Measurements from ENCODE around the gene CALN1.

The CALN1 gene

DNA sequence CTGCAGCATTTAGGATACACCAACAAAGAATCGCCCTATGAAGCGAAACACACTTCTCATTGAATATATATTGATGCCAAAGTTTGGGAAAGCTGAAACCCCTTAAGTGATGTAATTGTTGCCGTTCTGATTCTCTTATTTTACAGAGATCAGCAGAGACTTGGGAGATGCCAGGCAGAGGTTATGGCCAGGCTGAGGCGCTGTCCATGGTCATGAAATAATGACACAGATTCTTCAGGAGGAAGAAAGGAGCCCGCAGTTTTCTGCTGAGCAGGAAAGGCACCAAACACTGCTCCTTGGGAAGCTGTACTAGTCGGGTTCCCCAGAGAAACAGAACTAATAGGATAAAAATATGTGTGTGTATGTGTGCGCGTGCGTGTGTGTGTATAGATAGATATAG, 566.0 kb downstream of the CALN1 start:
- no peak for TF ChIP-seq EZH2phosphoT487 (IDR thresholded peaks at IDR 0.05; ENCODE audit: low read length)
- TF ChIP-seq, protein P1, sequence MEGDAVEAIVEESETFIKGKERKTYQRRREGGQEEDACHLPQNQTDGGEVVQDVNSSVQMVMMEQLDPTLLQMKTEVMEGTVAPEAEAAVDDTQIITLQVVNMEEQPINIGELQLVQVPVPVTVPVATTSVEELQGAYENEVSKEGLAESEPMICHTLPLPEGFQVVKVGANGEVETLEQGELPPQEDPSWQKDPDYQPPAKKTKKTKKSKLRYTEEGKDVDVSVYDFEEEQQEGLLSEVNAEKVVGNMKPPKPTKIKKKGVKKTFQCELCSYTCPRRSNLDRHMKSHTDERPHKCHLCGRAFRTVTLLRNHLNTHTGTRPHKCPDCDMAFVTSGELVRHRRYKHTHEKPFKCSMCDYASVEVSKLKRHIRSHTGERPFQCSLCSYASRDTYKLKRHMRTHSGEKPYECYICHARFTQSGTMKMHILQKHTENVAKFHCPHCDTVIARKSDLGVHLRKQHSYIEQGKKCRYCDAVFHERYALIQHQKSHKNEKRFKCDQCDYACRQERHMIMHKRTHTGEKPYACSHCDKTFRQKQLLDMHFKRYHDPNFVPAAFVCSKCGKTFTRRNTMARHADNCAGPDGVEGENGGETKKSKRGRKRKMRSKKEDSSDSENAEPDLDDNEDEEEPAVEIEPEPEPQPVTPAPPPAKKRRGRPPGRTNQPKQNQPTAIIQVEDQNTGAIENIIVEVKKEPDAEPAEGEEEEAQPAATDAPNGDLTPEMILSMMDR (IDR thresholded peaks at IDR 0.05; ENCODE audit: low read length), result no peak
- TF ChIP-seq EZH2 (optimal IDR thresholded peaks at IDR 0.05; ENCODE audit: low read depth, low read length), result no peak
- Histone ChIP-seq H3F3A (ENCODE audit: insufficient read depth, low read length) (no peaks in the 10 kb centered on the region), H3K27ac (ENCODE audit: low read length) (no peak overlapping the region), H3K4me1 (ENCODE audit: low read length) (no peaks in the 10 kb centered on the region), H3K36me3 (replicated peaks; ENCODE audit: insufficient read depth, low read length) (no peaks in the 10 kb centered on the region), H3K4me3 (ENCODE audit: low read length) (no peak overlapping the region), H2AFZ (ENCODE audit: low read length) (no peak overlapping the region), H3K9me3 (replicated peaks; ENCODE audit: insufficient read depth, low read length) (no peaks in the 10 kb centered on the region), H4K20me1 (ENCODE audit: insufficient read depth, low read length) (no peaks in the 10 kb centered on the region), H3K9me2 (replicated peaks; ENCODE audit: insufficient read depth, low read length) (no peaks in the 10 kb centered on the region), H3K79me2 (ENCODE audit: low read length) (no peaks in the 10 kb centered on the region), H3K27me3 (replicated peaks; ENCODE audit: insufficient read depth, low read length) (no peaks in the 10 kb centered on the region), H3K9ac (ENCODE audit: low read length) (no peak overlapping the region), H3K4me2 (ENCODE audit: low read depth, low read length) (no peak overlapping the region)
- no peak for DNase-seq

DNA sequence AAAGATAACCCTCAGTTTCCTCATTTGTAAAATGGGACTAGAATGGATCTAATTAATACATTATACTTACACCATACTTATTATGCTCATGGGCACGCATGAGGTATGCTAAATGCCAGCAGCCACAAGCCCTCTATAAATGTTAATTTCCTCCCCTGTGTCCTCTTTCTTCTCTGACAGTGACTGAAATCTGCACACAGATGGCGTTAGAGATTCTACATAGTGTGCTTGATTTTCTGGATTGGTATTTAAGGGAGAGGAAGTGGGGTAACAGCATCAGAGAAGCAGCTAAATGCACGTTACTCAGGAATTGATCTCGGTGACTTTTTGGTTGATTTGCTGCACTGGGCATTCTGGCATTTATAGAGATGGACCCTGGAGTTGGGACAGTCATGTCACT, 568.5 kb downstream of the CALN1 start:
- DNase-seq, result no peak
- Histone ChIP-seq H3K36me3 (replicated peaks; ENCODE audit: insufficient read depth, low read length) (no peaks in the 10 kb centered on the region), H3K9me2 (replicated peaks; ENCODE audit: insufficient read depth, low read length) (no peaks in the 10 kb centered on the region), H3K9me3 (replicated peaks; ENCODE audit: insufficient read depth, low read length) (no peaks in the 10 kb centered on the region), H3F3A (ENCODE audit: insufficient read depth, low read length) (no peaks in the 10 kb centered on the region), H3K4me3 (ENCODE audit: low read length) (no peak overlapping the region), H3K4me1 (ENCODE audit: low read length) (no peaks in the 10 kb centered on the region), H3K79me2 (ENCODE audit: low read length) (no peaks in the 10 kb centered on the region), H2AFZ (ENCODE audit: low read length) (no peak overlapping the region), H4K20me1 (ENCODE audit: insufficient read depth, low read length) (no peaks in the 10 kb centered on the region), H3K27me3 (replicated peaks; ENCODE audit: insufficient read depth, low read length) (no peaks in the 10 kb centered on the region), H3K4me2 (ENCODE audit: low read depth, low read length) (no peak overlapping the region), H3K9ac (ENCODE audit: low read length) (no peak overlapping the region), H3K27ac (ENCODE audit: low read length) (no peak overlapping the region)
- TF ChIP-seq EZH2phosphoT487 (IDR thresholded peaks at IDR 0.05; ENCODE audit: low read length), result no peak
- TF ChIP-seq EZH2 (optimal IDR thresholded peaks at IDR 0.05; ENCODE audit: low read depth, low read length), result no peak
- TF ChIP-seq, protein P1 (IDR thresholded peaks at IDR 0.05; ENCODE audit: low read length), result no peak

DNA sequence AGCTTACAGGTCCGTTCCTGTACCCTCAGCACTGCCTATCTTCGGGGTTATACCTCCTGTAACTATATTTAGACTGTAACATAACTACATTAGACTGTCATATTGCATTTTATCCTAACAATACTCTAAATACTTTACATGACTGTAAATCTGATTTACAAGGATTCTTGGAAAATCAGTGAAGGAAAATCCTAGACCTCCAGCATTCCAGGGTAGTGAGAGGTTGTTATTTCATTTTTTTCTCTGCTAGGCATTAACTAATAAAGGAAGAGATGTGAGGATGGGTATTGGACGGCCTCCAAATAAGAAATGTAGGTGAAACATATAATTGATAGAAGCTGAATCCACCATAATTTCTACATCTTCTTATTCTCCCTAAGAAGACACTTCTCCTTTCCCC, 569.4 kb downstream of the CALN1 start:
- Histone ChIP-seq H3K4me2 (ENCODE audit: low read depth, low read length) (no peak overlapping the region), H3F3A (ENCODE audit: insufficient read depth, low read length) (no peaks in the 10 kb centered on the region), H3K27me3 (replicated peaks; ENCODE audit: insufficient read depth, low read length) (no peaks in the 10 kb centered on the region), H3K4me3 (ENCODE audit: low read length) (no peak overlapping the region), H3K27ac (ENCODE audit: low read length) (no peak overlapping the region), H3K4me1 (ENCODE audit: low read length) (no peaks in the 10 kb centered on the region), H3K9me2 (replicated peaks; ENCODE audit: insufficient read depth, low read length) (no peaks in the 10 kb centered on the region), H3K79me2 (ENCODE audit: low read length) (no peaks in the 10 kb centered on the region), H3K9ac (ENCODE audit: low read length) (no peak overlapping the region), H4K20me1 (ENCODE audit: insufficient read depth, low read length) (no peaks in the 10 kb centered on the region), H3K9me3 (replicated peaks; ENCODE audit: insufficient read depth, low read length) (no peaks in the 10 kb centered on the region), H3K36me3 (replicated peaks; ENCODE audit: insufficient read depth, low read length) (no peaks in the 10 kb centered on the region), H2AFZ (ENCODE audit: low read length) (no peak overlapping the region)
- no peak for DNase-seq
- TF ChIP-seq EZH2 (optimal IDR thresholded peaks at IDR 0.05; ENCODE audit: low read depth, low read length) (no peak), EZH2phosphoT487 (IDR thresholded peaks at IDR 0.05; ENCODE audit: low read length) (no peak)
- TF ChIP-seq, protein P1 (IDR thresholded peaks at IDR 0.05; ENCODE audit: low read length), result no peak
